RWPE2 (cell line): Measurements from ENCODE around the gene ZNRF4.

Source experiments
- ATAC-seq: fragments of 200-7000 bp; cut with Tn5 transposase; 3 replicates; pipeline ENCODE4 v1.9.1; 2021; ENCODE audit warnings: low read depth
- DNase-seq: peaks from one replicate; pipeline ENCODE4 v3.0.0-alpha.2; 2020; ENCODE audit warnings: low spot score
- H3K27ac ChIP-seq: fragments of 450-650 bp; 2 replicates; pipeline ENCODE4 v1.5.1; 2017; ENCODE audit warnings: mild to moderate bottlenecking; ENCODE audit not compliant: poor library complexity, severe bottlenecking
- H3K27me3 ChIP-seq: fragments of 250-450 bp; sonication (Bioruptor Pico); 2 replicates; pipeline ENCODE4 v1.5.1; 2021; ENCODE audit warnings: mild to moderate bottlenecking, moderate library complexity; ENCODE audit not compliant: insufficient read depth, poor library complexity, severe bottlenecking
- H3K36me3 ChIP-seq: fragments of 250-450 bp; sonication (Bioruptor Pico); 2 replicates; pipeline ENCODE4 v1.5.1; 2020; ENCODE audit warnings: low read depth, mild to moderate bottlenecking, moderate library complexity
- H3K4me1 ChIP-seq: fragments of 250-450 bp; sonication (Bioruptor Pico); 2 replicates; pipeline ENCODE4 v1.5.1; 2021; ENCODE audit warnings: mild to moderate bottlenecking, moderate library complexity; ENCODE audit not compliant: insufficient read depth, poor library complexity, severe bottlenecking
- H3K4me3 ChIP-seq: fragments of 250-450 bp; sonication (Bioruptor Pico); 2 replicates; pipeline ENCODE4 v1.5.1; 2021; ENCODE audit warnings: mild to moderate bottlenecking, moderate library complexity; ENCODE audit not compliant: severe bottlenecking
- H3K9me3 ChIP-seq: fragments of 250-450 bp; sonication (Bioruptor Pico); 2 replicates; pipeline ENCODE4 v1.5.1; 2021; ENCODE audit warnings: mild to moderate bottlenecking, moderate library complexity; ENCODE audit not compliant: severe bottlenecking
- CTCF ChIP-seq: fragments of 450-650 bp; IDR thresholded peaks from one replicate; pipeline ENCODE4 v1.5.1; 2017; ENCODE audit warnings: mild to moderate bottlenecking, moderate library complexity; ENCODE audit not compliant: poor library complexity, severe bottlenecking

The ZNRF4 gene

GRCh38 chr19:5478241-5478924 is 23.2 kb downstream of the ZNRF4 start:
- no peaks in the 10 kb centered on the region for H3K4me1 ChIP-seq
- TF ChIP-seq CTCF = no peak
- H3K9me3 ChIP-seq = peaks cover 4% of the 10 kb centered on the region
- H3K27ac ChIP-seq = no peak overlapping the region
- DNase-seq = no peak
- H3K27me3 ChIP-seq = peaks cover 16% of the 10 kb centered on the region
- no peak overlapping the region for H3K4me3 ChIP-seq
- no peaks in the 10 kb centered on the region for H3K36me3 ChIP-seq
- ATAC-seq = no peak

GRCh38 chr19:5478925-5479588 is 23.8 kb downstream of the ZNRF4 start:
- peaks cover 16% of the 10 kb centered on the region for H3K27me3 ChIP-seq
- H3K4me3 ChIP-seq = no peak overlapping the region
- DNase-seq = no peak
- no peaks in the 10 kb centered on the region for H3K36me3 ChIP-seq
- H3K27ac ChIP-seq = no peak overlapping the region
- peaks cover 4% of the 10 kb centered on the region for H3K9me3 ChIP-seq
- TF ChIP-seq CTCF = no peak
- no peaks in the 10 kb centered on the region for H3K4me1 ChIP-seq
- ATAC-seq = no peak

GRCh38 chr19:5479958-5480357 is 24.7 kb downstream of the ZNRF4 start:
- Histone ChIP-seq H3K4me3 (no peak overlapping the region), H3K9me3 (peaks cover 4% of the 10 kb centered on the region), H3K27me3 (peaks cover 16% of the 10 kb centered on the region), H3K4me1 (no peaks in the 10 kb centered on the region), H3K36me3 (no peaks in the 10 kb centered on the region), H3K27ac (no peak overlapping the region)
- DNase-seq (no peak), ATAC-seq (no peak)
- TF ChIP-seq CTCF = no peak

- Histone ChIP-seq H3K36me3 (no peaks in the 10 kb centered on the region), H3K4me1 (no peaks in the 10 kb centered on the region), H3K27ac (no peak overlapping the region), H3K27me3 (peaks cover 16% of the 10 kb centered on the region), H3K9me3 (peaks cover 4% of the 10 kb centered on the region), H3K4me3 (no peak overlapping the region)
- TF ChIP-seq CTCF = peak; percentile 54
- no peak for DNase-seq
- ATAC-seq = no peak
Measured at GRCh38 chr19:5480427-5480836, 25.2 kb downstream of the ZNRF4 start.

GRCh38 chr19:5481957-5482356 is 26.7 kb downstream of the ZNRF4 start:
- H3K27ac ChIP-seq = no peak overlapping the region
- no peaks in the 10 kb centered on the region for H3K36me3 ChIP-seq
- no peak overlapping the region for H3K4me3 ChIP-seq
- H3K27me3 ChIP-seq = peaks cover 16% of the 10 kb centered on the region
- ATAC-seq (no peak), DNase-seq (no peak)
- no peak for TF ChIP-seq CTCF
- H3K4me1 ChIP-seq = no peaks in the 10 kb centered on the region
- H3K9me3 ChIP-seq = peaks cover 4% of the 10 kb centered on the region
